Loucy (cell line): ENCODE data around the gene RPS19BP1.

Experiments used
- EZH2phosphoT487 ChIP-seq: fragments of 200-600 bp; IDR thresholded peaks from 2 replicates; pipeline ENCODE4 v1.6.1; 2018; ENCODE audit warnings: antibody characterized with exemption, mild to moderate bottlenecking, moderate library complexity, borderline replicate concordance
- TF ChIP-seq, protein P1 (sequence below): fragments of 200-600 bp; sonication (generic); conservative IDR thresholded peaks from 2 replicates; pipeline ENCODE4 v1.5.1; 2014; ENCODE audit warnings: mild to moderate bottlenecking, antibody characterized with exemption, low read length

GRCh38 chr22:39534092-39534506 is 1.6 kb upstream of the RPS19BP1 start:
- TF ChIP-seq EZH2phosphoT487, result no peak
- TF ChIP-seq, protein P1, sequence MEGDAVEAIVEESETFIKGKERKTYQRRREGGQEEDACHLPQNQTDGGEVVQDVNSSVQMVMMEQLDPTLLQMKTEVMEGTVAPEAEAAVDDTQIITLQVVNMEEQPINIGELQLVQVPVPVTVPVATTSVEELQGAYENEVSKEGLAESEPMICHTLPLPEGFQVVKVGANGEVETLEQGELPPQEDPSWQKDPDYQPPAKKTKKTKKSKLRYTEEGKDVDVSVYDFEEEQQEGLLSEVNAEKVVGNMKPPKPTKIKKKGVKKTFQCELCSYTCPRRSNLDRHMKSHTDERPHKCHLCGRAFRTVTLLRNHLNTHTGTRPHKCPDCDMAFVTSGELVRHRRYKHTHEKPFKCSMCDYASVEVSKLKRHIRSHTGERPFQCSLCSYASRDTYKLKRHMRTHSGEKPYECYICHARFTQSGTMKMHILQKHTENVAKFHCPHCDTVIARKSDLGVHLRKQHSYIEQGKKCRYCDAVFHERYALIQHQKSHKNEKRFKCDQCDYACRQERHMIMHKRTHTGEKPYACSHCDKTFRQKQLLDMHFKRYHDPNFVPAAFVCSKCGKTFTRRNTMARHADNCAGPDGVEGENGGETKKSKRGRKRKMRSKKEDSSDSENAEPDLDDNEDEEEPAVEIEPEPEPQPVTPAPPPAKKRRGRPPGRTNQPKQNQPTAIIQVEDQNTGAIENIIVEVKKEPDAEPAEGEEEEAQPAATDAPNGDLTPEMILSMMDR, result no peak
